HCT116 (cell line): ENCODE data around the gene SDE2. TPM values are rescaled to one million over a fixed set of nuclear protein-coding genes. Genes with fewer than 3 reads are reported as not detected.

Experiments
- ATAC-seq: fragments of 200-7000 bp; cut with Tn5 transposase; 2 replicates; pipeline ENCODE4 v1.9.1; 2020; ENCODE audit warnings: mild to moderate bottlenecking, moderate library complexity
- BruUV-seq: library from RNA; stranded (reverse); fragments of 400-500 nt; replicated peaks from 2 replicates; lab custom pipeline; 2021; lab: Mats Ljungman, UMichigan
- CTCF ChIA-PET: fragments of 300-600 bp; sonication (Branson Sonifier 250); formaldehyde crosslinking; loops from one replicate; lab custom pipeline; 2021; ENCODE audit warnings: antibody characterized with exemption; lab: Charles Lee
- POLR2A ChIA-PET: fragments of 300-600, 350-600 bp; sonication (Branson Sonifier 250); formaldehyde crosslinking; loops from one replicate; lab custom pipeline; 2021; ENCODE audit warnings: antibody characterized with exemption; lab: Charles Lee
- RAD21 ChIA-PET, 2 experiments: fragments of 300-600 bp; sonication (Branson Sonifier 250); formaldehyde crosslinking; loops; one replicate each; lab custom pipeline; 2023; ENCODE audit warnings: low total read pairs in 2 of 2; ENCODE audit not compliant: uncharacterized antibody in 2 of 2, unreplicated experiment in 2 of 2, low non-redundant PET in 1 of 2; lab: Charles Lee
- DNase-seq: peaks from one replicate; pipeline ENCODE4 v3.0.0-alpha.2; 2010; ENCODE audit warnings: low read depth, low spot score
- H2AFZ ChIP-seq: fragments of 200-600 bp; shearing (Covaris generic), sonication (generic); 2 replicates; pipeline ENCODE4 v1.6.1; 2017; ENCODE audit warnings: low read depth, mixed run types, mixed read lengths, antibody characterized with exemption, low read length; ENCODE audit not compliant: poor library complexity, severe bottlenecking
- H3K27ac ChIP-seq: 2 replicates; pipeline ENCODE4 v1.5.1; 2012; ENCODE audit warnings: low read depth, low read length
- H3K27me3 ChIP-seq: fragments of 200-600 bp; sonication (generic); 2 replicates; pipeline ENCODE4 v1.6.1; 2016; ENCODE audit warnings: mixed run types, low read length, mixed read lengths; ENCODE audit not compliant: insufficient read depth
- H3K36me3 ChIP-seq, 2 experiments: fragments of 200-500 bp in 1 of 2; fragments of 200-600 bp in 1 of 2; sonication (Bioruptor generic) in 1 of 2; sonication (generic) in 1 of 2; 2 replicates each; pipeline versions ENCODE4 v1.5.1 to v1.6.1; 2014 to 2016; ENCODE audit warnings: low read length in 2 of 2, inconsistent platforms in 1 of 2, mixed read lengths in 1 of 2, mixed run types in 1 of 2; ENCODE audit not compliant: insufficient read depth in 2 of 2, control insufficient read depth in 1 of 2
- H3K4me1 ChIP-seq, 2 experiments: fragments of 200-600 bp in 1 of 2; sonication (generic) in 1 of 2; 2 replicates each; pipeline versions ENCODE4 v1.5.1 to v1.6.1; 2012 to 2017; ENCODE audit warnings: low read length in 2 of 2, inconsistent platforms in 1 of 2, mild to moderate bottlenecking in 1 of 2, mixed read lengths in 1 of 2, mixed run types in 1 of 2, moderate library complexity in 1 of 2; ENCODE audit not compliant: insufficient read depth in 2 of 2, control insufficient read depth in 1 of 2
- H3K4me2 ChIP-seq: fragments of 200-600 bp; sonication (generic); 2 replicates; pipeline ENCODE4 v1.6.1; 2017; ENCODE audit warnings: mixed run types, low read length, mixed read lengths
- H3K4me3 ChIP-seq, 2 experiments: fragments of 200-600 bp in 1 of 2; sonication (generic) in 1 of 2; replicated peaks in 1 of 2; 2 replicates each; pipeline ENCODE4 v1.5.1; 2011 to 2016; ENCODE audit warnings: low read length in 2 of 2, control low read depth in 1 of 2, low read depth in 1 of 2, mild to moderate bottlenecking in 1 of 2, mixed read lengths in 1 of 2, mixed run types in 1 of 2
- H3K79me2 ChIP-seq: fragments of 200-600 bp; sonication (generic); 2 replicates; pipeline ENCODE4 v1.6.1; 2017; ENCODE audit warnings: mild to moderate bottlenecking, mixed run types, low read length, moderate library complexity, mixed read lengths; ENCODE audit not compliant: insufficient read depth
- H3K9ac ChIP-seq: fragments of 200-600 bp; sonication (generic); 2 replicates; pipeline ENCODE4 v1.6.1; 2016; ENCODE audit warnings: low read length, mixed read lengths
- H3K9me2 ChIP-seq: fragments of 200-600 bp; sonication (generic), shearing (Covaris generic); 2 replicates; pipeline ENCODE4 v1.6.1; 2017; ENCODE audit warnings: mixed run types, mild to moderate bottlenecking, moderate library complexity; ENCODE audit not compliant: insufficient read depth
- H3K9me3 ChIP-seq, 2 experiments: fragments of 200-500 bp in 1 of 2; fragments of 200-600 bp in 1 of 2; sonication (Bioruptor generic) in 1 of 2; sonication (generic) in 1 of 2; 2 replicates each; pipeline ENCODE4 v1.6.1; 2014 to 2017; ENCODE audit warnings: low read length in 2 of 2, mixed read lengths in 2 of 2, inconsistent platforms in 1 of 2, low read depth in 1 of 2, mild to moderate bottlenecking in 1 of 2, mixed run types in 1 of 2, moderate library complexity in 1 of 2; ENCODE audit not compliant: control insufficient read depth in 1 of 2, insufficient read depth in 1 of 2
- H4K20me1 ChIP-seq: fragments of 200-600 bp; sonication (generic), shearing (Covaris generic); 2 replicates; pipeline ENCODE4 v1.6.1; 2017; ENCODE audit warnings: mixed run types, mild to moderate bottlenecking, moderate library complexity; ENCODE audit not compliant: insufficient read depth
- CBX3 ChIP-seq: IDR thresholded peaks from 2 replicates; pipeline ENCODE4 v1.6.1; 2012; ENCODE audit warnings: low read depth
- EGR1 ChIP-seq: IDR thresholded peaks from 2 replicates; pipeline ENCODE4 v1.6.1; 2012; ENCODE audit warnings: low read depth
- ELF1 ChIP-seq: IDR thresholded peaks from 2 replicates; pipeline ENCODE4 v1.6.1; 2012; ENCODE audit warnings: low read depth, borderline replicate concordance
- EZH2phosphoT487 ChIP-seq: fragments of 200-600 bp; IDR thresholded peaks from 2 replicates; pipeline ENCODE4 v1.6.1; 2018; ENCODE audit warnings: antibody characterized with exemption, borderline replicate concordance
- FOSL1 ChIP-seq: IDR thresholded peaks from 2 replicates; pipeline ENCODE4 v1.6.1; 2012; ENCODE audit warnings: low read depth
- JUND ChIP-seq: IDR thresholded peaks from 2 replicates; pipeline ENCODE4 v1.6.1; 2012
- POLR2A ChIP-seq: IDR thresholded peaks from 2 replicates; pipeline ENCODE4 v1.7.0; 2011; ENCODE audit warnings: borderline replicate concordance; ENCODE audit not compliant: insufficient read depth, insufficient read length; ENCODE audit errors: extremely low read depth
- POLR2AphosphoS5 ChIP-seq: IDR thresholded peaks from 2 replicates; pipeline ENCODE4 v1.6.1; 2011; ENCODE audit warnings: mild to moderate bottlenecking, low read depth, low read length, moderate library complexity
- RAD21 ChIP-seq: IDR thresholded peaks from 2 replicates; pipeline ENCODE4 v1.6.1; 2012; ENCODE audit warnings: low read depth, mild to moderate bottlenecking
- SIN3A ChIP-seq: IDR thresholded peaks from 2 replicates; pipeline ENCODE4 v1.6.1; 2012; ENCODE audit warnings: low read depth
- TCF7L2 ChIP-seq: IDR thresholded peaks from 2 replicates; pipeline ENCODE4 v1.7.0; 2011; ENCODE audit warnings: borderline replicate concordance, inconsistent platforms; ENCODE audit not compliant: insufficient read depth, insufficient read length; ENCODE audit errors: extremely low read depth
- ZFX ChIP-seq: fragments of 450-650 bp; IDR thresholded peaks from 2 replicates; pipeline ENCODE4 v1.6.1; 2017
- intact Hi-C: fragments of 100-400 bp; cut with micrococcal nuclease; formaldehyde crosslinking; loops from 2 replicates; pipeline ENCODE4 v1.10.0; 2022
- total RNA-seq: library from RNA; stranded (reverse); gene quantifications from one replicate; pipeline ENCODE4 v1.2.1, GENCODE V29; 2021; ENCODE audit not compliant: unreplicated experiment
- TF ChIP-seq, protein P1 (sequence below), 3 experiments: fragments of 200-600 bp in 1 of 3; sonication (generic) in 1 of 3; IDR thresholded peaks in 2 of 3; conservative IDR thresholded peaks in 1 of 3; 2 replicates each; pipeline ENCODE4 v1.5.1; 2012 to 2017; ENCODE audit warnings: low read depth in 2 of 3, low read length in 2 of 3, antibody characterized with exemption in 1 of 3, borderline replicate concordance in 1 of 3, control low read depth in 1 of 3, mild to moderate bottlenecking in 1 of 3, mixed read lengths in 1 of 3, mixed run types in 1 of 3, moderate library complexity in 1 of 3; ENCODE audit not compliant: insufficient read depth in 1 of 3
- TF ChIP-seq, protein P2 (sequence below): IDR thresholded peaks from 2 replicates; pipeline ENCODE4 v1.6.1; 2012; ENCODE audit warnings: low read depth

The SDE2 gene
- total RNA-seq, 1 experiment from 2014 or later: 22.5 TPM

DNA sequence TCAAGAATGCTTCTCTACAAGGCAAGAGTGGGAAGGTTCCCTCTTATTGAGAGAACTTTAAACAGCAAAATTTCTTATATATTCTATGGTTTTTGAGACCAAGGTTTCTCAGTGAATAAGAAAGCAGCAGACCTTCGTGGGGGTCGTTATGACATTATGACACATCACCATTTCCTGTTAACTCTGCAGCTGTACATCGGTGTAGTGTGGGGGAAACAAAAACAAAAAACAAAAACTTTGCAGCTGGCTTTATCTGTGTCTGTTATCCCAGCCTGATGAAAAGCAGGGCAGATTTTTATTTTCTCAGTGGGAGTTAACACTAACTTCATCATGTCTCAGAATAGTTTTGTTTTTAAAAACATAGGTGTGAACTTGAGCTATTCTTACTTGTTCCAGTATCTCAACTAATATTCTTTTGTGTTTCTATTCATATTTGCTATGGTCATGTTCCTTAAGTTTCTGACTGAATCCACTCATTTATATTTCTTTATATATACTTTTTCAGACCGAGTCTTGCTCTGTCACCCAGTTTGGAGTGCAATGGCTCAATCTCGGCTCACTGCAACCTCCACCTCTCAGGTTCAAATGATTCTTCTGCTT, 2.1 kb downstream of the SDE2 start:
- no TSS peak for BruUV-seq

More for the DNA sequence above, 2.1 kb downstream of the SDE2 start:
- ATAC-seq: no peak
- ChIA-PET POLR2A (no interaction called here), CTCF (no interaction called here), RAD21 (no interaction called here)
- H3K79me2 ChIP-seq: peaks cover 59% of the 10 kb centered on the region
- no peaks in the 10 kb centered on the region for H3K9me3 ChIP-seq
- no peak overlapping the region for H3K4me3 ChIP-seq
- H3K9me2 ChIP-seq: no peaks in the 10 kb centered on the region
- H3K27ac ChIP-seq: no peak overlapping the region
- TF ChIP-seq, protein P1, sequence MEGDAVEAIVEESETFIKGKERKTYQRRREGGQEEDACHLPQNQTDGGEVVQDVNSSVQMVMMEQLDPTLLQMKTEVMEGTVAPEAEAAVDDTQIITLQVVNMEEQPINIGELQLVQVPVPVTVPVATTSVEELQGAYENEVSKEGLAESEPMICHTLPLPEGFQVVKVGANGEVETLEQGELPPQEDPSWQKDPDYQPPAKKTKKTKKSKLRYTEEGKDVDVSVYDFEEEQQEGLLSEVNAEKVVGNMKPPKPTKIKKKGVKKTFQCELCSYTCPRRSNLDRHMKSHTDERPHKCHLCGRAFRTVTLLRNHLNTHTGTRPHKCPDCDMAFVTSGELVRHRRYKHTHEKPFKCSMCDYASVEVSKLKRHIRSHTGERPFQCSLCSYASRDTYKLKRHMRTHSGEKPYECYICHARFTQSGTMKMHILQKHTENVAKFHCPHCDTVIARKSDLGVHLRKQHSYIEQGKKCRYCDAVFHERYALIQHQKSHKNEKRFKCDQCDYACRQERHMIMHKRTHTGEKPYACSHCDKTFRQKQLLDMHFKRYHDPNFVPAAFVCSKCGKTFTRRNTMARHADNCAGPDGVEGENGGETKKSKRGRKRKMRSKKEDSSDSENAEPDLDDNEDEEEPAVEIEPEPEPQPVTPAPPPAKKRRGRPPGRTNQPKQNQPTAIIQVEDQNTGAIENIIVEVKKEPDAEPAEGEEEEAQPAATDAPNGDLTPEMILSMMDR (IDR thresholded peaks at IDR 0.05 in 2 of 3, conservative IDR thresholded peaks at IDR 0.05 in 1 of 3; ENCODE audit: borderline replicate concordance in 1 of 3, insufficient read depth in 1 of 3, low read depth in 2 of 3, low read length in 2 of 3): no peak
- TF ChIP-seq RAD21 (no peak), POLR2A (no peak), ZFX (no peak), JUND (no peak), EGR1 (no peak), EZH2phosphoT487 (no peak), POLR2AphosphoS5 (no peak), CBX3 (no peak), SIN3A (no peak), ELF1 (no peak), TCF7L2 (no peak), FOSL1 (no peak)
- TF ChIP-seq, protein P2, sequence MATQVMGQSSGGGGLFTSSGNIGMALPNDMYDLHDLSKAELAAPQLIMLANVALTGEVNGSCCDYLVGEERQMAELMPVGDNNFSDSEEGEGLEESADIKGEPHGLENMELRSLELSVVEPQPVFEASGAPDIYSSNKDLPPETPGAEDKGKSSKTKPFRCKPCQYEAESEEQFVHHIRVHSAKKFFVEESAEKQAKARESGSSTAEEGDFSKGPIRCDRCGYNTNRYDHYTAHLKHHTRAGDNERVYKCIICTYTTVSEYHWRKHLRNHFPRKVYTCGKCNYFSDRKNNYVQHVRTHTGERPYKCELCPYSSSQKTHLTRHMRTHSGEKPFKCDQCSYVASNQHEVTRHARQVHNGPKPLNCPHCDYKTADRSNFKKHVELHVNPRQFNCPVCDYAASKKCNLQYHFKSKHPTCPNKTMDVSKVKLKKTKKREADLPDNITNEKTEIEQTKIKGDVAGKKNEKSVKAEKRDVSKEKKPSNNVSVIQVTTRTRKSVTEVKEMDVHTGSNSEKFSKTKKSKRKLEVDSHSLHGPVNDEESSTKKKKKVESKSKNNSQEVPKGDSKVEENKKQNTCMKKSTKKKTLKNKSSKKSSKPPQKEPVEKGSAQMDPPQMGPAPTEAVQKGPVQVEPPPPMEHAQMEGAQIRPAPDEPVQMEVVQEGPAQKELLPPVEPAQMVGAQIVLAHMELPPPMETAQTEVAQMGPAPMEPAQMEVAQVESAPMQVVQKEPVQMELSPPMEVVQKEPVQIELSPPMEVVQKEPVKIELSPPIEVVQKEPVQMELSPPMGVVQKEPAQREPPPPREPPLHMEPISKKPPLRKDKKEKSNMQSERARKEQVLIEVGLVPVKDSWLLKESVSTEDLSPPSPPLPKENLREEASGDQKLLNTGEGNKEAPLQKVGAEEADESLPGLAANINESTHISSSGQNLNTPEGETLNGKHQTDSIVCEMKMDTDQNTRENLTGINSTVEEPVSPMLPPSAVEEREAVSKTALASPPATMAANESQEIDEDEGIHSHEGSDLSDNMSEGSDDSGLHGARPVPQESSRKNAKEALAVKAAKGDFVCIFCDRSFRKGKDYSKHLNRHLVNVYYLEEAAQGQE: no peak
- no peak for DNase-seq
- peaks cover 18 to 28% of the 10 kb centered on the region in 2 experiments; a peak in 3 of 4 replicates for H3K36me3 ChIP-seq
- intact Hi-C loops: loop anchor here (5.0 kb wide), 1 partner anchor 85 kb away; no protein-coding TSS in a partner anchor
- H4K20me1 ChIP-seq: no peaks in the 10 kb centered on the region
- H3K4me1 ChIP-seq: peaks cover 12 to 26% of the 10 kb centered on the region in 2 experiments
- H3K27me3 ChIP-seq: no peaks in the 10 kb centered on the region
- H3K4me2 ChIP-seq: peak overlapping the region; percentile 92; the same call in 1 of the 2 replicates
- no peak overlapping the region for H3K9ac ChIP-seq
- H2AFZ ChIP-seq: no peak overlapping the region
